GM18873 (cell line): Measurements from ENCODE around the gene ADAM15.
A peak's percentile ranks its signal among the peaks of the same experiment; 100 is the strongest.

Source experiments
- ATAC-seq: cut with Tn5 transposase; IDR thresholded peaks from one replicate; pipeline ENCODE4 v1.9.1; 2021; ENCODE audit warnings: mild to moderate bottlenecking, moderate library complexity, moderate number of reproducible peaks; ENCODE audit not compliant: unreplicated experiment, low FRiP score

Gene ADAM15

DNA sequence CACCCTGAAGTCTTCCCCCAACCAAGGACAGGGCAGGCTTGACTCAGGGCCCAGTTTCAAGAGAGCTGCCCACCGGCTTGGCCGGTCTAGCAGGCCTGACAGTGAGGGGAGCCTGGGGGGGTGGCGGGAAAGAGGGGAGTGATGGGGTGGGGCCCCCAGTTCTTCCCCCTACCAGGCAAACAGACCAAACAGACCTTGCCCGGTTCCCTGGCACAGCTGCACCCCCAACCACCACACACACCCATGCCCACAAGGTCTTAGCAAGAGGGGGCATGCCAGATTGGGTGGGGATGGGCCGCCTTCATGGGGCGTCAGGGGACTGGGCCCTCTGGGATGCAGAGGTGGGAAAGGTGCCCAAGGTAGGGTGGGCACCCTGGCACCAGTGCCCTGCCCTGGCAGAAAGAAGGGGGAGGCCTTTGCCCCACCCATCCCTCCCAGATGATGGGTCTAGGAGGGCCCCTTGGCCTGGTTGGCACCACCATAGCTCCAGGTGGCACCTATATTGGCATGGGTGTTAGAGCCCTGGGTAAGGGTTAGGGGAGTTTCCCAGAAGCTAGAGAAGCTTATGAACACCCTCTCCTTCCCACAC, 39.6 kb upstream of the ADAM15 start:
- ATAC-seq, result no peak

DNA sequence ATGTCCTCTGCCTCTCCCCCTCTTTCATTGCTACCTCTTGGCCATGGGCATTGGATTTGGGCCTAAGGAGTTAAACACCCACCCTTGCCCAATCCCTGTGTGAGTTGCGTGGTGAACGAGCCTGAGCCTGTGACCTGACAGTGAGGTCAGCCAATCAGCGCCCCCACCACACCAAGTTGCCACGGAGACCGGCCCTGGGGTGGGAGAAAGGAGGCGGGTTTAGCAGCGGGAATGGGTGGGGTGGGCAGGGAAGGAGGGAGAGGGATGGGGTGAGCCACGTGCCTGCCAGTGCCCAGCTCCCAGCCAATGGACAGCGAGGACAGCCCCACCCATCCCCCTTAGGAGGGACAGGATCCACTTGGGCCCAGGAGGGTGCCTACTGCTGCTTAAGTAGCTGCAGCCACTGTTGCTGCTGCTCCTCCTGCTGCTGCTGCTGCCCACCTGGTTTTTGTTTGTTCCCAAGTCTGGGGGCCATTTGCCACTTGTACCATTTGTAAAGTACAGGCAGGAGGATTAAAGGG, 39.0 kb upstream of the ADAM15 start:
- no peak for ATAC-seq

DNA sequence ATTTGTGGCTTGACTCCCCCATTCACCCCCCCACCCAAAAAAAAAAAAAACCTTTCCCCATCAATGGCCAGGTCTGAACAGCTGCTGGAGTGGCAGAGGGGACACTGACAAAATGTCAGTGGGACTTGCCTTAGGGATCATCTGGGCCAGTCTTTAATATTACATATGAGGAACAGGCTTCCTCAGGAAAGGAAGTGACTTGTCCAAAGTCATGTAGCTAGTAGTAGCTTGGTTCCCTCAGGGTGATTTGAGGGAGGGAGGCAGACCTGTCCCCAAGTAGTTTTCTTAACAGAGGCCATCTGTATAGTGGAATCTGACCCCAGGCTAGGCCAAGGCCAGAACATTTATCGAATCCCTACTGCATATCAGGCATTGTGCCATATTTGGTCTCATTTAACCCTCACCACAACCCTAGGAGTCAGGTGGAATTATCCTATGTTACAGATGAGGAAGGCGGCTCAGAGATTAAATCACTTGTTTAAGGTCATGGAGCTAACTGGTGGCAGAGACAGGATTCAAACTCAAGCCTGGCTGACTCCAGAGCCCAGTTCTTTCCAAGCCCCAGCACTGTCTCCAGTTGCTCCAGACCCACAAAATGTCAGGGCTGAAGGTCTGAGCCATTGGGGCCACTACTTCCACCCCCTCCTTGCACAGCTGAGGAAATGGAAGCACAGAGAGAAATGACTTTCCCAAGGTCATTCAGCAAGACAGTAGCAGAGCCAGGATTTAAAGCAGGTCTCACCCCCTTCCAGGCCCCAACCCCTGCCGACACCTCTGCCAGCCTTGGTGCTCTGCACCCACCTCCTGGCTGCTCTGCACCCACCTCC, 38.1 kb upstream of the ADAM15 start:
- ATAC-seq, result no peak

DNA sequence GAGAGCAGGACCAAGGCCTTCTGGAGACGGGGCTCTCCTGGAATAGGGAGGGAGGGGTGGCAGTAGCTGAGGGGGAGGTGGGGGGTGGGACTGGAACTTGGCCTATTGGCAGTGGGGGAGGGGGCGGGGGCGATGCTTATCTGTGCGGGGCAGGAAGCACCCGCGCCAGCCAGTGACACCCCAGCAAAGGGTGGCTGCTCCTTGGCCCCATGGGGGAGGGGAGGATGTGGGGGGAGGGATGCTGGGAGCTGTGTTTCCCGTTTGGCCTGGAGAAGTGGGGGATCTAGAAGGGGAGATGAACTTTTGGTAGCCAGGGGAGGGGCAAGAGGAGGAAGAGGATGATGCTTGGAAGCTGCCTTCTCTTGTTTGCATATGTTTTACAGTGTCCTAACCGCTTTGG, 37.5 kb upstream of the ADAM15 start:
- ATAC-seq, result no peak

DNA sequence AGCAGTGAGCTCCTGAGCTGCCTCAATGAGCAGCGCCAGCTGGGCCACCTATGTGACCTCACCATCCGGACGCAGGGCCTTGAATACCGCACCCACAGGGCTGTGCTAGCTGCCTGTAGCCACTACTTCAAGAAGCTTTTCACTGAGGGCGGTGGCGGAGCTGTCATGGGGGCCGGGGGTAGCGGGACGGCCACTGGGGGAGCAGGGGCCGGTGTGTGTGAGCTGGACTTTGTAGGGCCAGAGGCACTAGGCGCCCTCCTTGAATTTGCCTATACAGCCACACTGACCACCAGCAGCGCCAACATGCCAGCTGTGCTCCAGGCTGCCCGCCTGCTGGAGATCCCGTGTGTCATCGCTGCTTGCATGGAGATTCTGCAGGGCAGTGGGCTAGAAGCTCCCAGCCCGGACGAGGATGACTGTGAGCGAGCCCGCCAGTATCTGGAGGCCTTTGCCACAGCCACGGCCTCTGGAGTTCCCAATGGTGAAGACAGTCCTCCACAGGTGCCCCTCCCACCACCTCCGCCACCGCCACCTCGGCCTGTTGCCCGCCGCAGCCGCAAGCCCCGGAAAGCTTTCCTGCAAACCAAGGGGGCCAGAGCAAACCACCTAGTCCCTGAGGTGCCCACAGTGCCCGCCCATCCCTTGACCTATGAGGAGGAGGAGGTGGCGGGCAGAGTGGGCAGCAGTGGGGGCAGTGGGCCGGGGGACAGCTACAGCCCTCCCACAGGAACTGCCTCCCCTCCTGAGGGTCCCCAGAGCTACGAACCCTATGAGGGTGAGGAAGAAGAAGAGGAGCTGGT, 36.2 kb upstream of the ADAM15 start:
- ATAC-seq, result no peak

DNA sequence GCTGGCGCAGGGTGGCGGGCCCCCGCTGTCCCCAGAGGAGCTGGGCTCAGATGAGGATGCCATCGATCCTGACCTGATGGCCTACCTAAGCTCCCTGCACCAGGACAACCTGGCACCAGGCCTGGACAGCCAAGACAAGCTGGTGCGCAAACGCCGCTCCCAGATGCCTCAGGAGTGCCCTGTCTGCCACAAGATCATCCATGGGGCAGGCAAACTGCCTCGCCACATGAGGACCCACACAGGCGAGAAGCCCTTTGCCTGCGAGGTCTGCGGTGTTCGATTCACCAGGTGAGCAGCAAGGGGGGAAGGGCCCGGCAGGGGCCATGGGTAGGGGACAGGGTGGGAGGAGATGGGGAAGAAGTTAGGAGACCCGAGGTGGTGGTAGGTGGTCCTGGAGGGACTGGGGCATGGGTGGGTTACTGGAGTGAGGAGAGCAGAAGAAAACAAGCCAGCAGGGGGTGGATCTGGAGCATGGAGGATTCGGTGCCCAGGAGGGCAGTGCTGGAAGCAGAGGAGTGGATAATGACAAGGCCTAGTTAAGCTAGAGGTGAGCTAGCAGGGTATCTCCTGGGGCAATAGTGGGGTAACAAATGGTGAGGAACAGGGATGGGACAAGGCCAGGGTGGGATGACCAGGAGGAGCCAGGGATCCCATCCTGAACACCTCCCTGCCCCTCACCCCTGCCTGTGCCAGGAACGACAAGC, 35.4 kb upstream of the ADAM15 start:
- ATAC-seq, result no peak

DNA sequence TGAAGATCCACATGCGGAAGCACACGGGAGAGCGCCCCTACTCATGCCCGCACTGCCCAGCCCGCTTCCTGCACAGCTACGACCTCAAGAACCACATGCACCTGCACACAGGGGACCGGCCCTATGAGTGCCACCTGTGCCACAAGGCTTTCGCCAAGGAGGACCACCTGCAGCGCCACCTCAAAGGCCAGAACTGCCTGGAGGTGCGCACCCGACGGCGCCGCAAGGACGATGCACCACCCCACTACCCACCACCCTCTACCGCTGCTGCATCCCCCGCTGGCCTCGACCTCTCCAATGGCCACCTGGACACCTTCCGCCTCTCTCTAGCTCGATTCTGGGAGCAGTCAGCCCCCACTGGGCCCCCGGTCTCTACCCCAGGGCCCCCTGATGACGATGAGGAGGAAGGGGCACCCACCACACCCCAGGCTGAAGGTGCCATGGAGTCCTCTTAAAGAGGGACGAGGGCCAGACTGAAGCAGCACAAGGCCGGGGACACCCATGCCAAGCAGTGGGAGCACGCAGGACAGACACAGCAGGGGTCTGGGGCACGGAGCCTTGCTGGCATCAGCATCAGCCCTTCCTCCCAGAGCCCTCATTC, 34.8 kb upstream of the ADAM15 start:
- ATAC-seq, result no peak

DNA sequence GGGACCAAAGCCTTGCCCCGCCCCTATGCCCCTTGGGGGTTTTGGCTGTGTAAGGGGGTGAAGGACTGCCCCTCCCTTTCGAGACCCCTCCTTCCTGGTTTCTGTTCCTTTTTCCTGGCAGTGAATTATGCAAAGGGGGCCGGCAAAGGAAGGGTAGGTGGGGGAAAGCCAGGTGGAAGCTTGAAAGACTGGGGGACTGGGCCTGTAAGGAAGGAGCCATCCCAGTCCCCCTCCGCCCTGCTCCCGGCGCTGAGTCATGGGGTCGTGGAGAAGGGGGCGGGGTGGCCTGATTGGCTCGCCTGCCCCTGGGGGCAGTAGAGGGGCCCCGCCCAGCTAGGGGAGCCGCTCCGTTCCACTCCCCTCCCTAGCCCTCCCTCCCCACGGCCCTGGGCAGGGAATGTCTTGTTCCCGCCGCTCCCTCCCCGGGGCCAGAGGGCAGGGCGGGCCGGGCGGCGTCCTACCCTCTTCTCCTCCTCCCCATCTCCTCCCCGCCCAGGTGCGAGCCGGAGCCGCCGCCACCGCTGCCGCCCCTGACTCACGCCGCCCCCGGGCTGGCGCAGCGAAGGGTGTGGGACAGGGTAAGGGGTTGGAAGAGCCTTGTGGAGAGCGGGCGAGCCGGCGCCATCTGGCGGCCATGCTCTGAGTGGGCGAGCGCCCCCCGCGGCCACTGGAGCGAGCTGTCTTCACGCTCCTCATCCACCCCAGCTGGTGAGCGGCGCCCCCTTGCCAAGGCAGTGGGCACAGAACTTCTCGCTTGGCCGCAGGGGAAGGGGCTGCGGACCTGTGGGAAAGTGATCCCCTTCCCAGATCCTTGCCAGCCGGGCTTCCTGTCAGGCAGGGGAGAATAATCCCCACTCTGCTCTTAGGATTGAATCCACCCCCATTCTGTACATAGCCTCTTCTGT, 33.8 kb upstream of the ADAM15 start:
- ATAC-seq, result peak; percentile 54

DNA sequence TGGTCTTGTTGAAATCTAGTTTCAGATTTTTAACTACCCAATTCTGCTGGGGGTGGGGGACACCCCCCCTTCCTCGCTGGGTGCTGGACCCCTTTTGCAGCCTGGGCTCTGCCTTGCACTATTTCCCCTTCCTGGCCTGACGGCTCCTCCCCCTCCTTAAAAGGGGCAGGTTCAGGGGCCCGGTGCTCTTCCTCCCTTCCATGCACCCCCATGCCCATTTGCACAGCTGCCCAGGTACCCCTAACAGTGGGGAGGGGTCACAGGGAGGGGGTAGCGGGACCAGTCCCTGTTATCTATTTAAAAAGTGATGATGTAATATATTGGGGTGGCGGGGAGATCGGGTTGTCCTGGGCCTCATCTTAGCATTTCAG, 33.2 kb upstream of the ADAM15 start:
- ATAC-seq, result no peak

DNA sequence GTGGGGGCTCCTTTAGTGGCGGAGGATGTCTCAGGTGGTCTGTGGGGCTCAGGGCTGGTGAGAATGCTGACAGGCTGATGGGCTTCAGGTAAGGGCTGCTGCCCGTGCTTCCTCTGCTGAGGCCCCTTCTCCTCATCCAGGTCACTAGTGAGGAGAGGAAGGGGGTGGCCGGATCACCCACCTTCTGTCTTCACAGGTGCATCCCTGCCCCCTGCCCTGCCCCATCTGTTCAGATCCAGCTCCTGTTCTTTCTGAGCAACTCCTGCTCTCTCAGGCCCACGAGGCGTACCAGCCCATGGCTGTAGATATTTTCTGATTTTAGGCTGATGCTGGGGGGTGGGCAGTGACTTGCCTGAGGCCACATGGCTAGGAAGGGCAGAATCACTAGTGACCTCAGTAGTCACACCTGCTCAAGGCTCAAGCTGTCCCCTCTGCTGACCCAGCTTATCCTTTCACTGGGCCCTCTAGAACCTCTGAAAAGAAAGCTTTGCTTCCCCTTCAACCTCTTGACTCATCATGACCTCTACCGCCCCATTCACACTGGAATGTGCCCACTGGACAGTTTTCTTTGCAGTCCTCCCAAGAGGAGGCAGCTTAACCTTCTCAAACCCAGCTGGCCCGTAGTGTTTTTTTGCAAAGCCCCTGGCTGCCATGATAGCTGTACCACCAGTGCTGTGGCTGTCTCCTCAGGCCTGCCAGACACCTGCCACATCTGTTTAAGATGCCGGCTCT, 32.3 kb upstream of the ADAM15 start:
- ATAC-seq, result no peak

DNA sequence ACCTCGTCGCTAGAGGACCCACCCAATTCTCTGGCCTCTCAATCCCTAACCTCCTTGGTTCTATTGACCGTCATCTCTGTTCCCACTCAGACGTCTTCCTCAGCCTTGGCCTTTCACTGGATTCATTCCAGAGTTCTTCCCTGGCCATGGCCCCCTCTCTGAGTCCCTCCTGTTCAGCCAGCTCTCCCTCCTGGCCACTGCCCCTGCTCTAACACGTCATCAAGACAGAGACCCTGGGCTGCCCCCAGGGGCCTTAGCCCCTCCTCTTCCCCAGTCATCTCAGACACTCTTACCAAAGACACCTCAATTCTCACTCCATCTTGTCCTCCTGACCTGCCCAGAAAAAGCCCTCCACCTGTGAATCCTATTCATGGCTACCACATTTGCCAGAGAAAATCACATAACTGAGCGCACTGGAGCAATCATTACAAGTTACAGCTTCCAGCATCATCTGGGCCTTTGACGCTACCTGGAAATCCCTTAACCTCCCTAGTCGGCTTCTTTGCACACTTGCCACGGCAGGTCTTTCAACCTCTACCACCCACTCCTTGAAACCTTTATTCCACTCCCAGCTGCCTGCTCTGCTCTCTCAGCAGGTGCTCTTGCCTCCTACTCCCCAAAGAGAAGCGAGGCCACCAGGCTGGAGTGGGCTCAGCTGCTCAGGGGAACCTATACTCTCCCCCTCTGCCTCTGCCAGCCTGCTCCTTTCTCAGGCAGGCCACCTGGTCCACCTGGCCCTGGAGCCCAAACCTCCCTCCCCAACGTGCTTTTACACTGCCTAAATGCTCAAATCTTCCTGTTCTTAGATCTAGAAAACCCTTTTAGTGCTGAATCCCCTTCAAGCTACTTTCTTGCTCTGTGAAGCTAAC, 31.5 kb upstream of the ADAM15 start:
- ATAC-seq, result no peak

DNA sequence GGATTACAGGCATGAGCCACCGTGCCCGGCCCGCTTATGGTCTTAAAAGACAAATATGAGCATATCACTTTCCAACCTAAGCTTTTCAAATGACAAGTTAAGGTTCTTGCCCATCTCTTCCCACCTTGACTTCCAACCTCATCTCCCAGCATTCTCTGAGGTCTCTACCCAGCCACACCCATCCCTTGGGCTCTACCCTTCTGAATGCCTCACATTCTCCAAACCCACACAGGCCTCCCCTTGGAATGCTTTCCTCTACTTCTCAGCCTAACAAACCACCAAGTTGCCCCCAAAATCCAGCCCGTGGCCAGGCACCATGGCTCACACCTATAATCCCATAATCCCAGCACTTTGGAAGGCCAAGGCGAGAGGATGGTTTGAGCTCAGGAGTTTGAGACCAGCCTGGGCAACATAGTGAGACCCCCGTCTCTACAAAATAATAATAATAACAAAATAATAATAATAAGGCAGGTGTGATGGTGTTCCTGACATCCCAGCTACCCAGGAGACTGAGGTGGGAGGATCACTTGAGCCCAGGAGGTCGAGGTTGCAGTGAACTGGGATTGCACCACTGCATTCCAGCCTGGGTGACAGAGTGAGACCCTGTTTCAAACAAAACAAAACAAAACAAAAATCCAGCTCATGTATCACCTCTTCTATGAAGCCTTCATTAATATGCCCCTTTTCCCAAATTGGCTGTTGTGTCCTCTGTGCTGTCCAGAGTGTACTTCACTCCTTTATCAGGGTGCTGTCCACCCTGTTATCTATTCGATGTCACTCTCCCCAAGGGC, 28.8 kb upstream of the ADAM15 start:
- ATAC-seq, result no peak

DNA sequence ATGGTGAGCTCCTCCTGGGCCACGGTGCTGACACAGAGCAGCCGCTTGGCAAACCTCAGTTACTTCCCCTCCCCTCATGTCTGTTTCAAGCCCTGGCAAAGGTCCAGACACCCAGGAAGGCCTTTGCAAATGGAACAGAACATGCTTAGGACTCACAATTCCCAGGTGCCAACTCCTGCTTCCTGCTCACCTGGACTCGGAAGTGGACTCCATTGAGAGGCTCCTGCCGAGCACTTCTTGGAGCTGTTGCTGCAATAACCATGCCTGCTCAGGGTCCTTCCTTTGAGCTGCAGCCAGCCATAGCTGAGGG, 28.2 kb upstream of the ADAM15 start:
- ATAC-seq, result no peak

DNA sequence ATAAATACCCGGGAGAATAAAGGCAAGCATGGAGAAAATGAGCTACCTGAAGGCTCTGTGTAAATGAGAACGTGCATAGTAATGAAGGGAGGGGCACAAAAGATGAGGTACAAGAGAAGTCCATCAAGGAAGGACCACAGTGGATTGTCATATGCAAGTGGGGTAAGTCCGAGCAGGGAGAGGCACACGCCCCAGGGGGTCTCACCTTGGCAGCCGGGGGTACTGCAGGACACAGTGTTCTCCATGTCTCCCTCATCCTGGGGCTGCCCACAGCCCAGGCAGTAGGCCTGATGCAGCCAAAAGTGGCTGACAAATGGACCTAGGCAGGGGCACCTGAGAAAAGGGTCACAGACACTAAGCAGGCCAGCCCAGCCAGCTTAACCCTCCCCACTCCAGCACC, 27.5 kb upstream of the ADAM15 start:
- ATAC-seq, result no peak

DNA sequence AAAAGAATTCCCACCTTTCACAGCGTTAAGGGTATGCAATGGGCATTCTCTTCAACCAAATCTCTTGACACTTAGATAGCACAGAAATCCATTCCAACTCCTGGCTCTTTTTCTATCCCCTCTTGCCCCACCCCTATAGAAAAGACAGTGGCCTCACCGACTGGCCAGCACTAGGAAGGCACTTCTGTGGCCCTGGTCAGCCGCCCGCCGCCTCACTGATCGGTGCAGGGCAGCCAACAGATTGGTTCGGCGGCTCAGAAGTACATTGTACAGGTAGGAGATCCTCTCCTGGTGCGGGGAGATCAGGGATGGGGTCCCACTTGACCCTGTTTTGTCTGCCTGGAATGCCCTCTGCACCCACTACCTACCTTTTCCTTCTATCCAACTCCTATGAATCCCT, 26.8 kb upstream of the ADAM15 start:
- ATAC-seq, result no peak

DNA sequence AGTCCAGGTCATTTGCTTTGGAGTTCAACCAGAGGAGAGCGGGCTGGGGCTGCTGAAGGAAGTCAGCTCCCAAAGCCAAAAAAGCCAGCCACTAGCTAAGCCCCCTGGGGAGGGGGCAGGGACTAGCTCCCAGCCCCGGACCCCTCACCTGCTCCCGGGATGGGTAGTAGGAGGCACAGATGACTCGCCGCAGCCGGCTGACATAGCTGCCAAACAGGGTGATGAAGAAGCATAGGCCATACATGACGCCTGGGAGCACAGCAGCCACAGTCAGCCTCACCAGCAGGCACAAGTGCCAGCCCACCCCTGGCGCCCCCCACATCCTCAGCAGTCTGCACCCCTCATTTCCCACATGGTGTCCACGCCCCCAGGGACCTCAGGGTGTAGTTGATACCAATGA, 25.0 kb upstream of the ADAM15 start:
- ATAC-seq, result no peak

DNA sequence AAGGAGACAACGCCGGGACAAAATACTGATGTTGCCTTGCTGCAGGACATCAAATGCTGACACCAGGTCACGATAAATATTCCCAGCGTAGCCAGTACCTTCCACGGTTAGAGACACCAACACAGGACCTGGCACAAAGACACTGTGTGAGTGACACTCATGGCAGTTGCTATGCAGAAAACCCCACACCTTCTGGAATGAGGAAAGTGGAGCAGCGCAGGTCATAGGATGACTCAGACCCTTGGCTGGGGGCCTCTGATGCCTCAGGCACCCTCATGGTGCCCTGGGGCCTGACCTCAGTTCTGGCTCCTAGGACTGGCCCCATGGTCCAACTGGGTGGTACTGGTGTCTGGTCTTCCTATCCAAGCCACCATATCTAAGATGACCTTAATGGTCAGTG, 24.5 kb upstream of the ADAM15 start:
- ATAC-seq, result no peak
